HuH-7.5 (cell line): ENCODE measurements around the gene PRKRIP1.
"Not testable (repeated sequence)": the region's sequence is repeated elsewhere in the genome, so short reads cannot be mapped to it uniquely, and the experiment has no call there.

Source experiments
- DNase-seq: peaks from one replicate; pipeline ENCODE4 v3.0.0; 2011; ENCODE audit warnings: low spot score

Gene PRKRIP1

GRCh38 chr7:102431617-102432298, 35.6 kb downstream of the PRKRIP1 start:
- DNase-seq: no peak

GRCh38 chr7:102432442-102433218, 36.5 kb downstream of the PRKRIP1 start:
- no peak for DNase-seq

GRCh38 chr7:102433219-102434038, 37.3 kb downstream of the PRKRIP1 start, which contains the start of gene ORAI2:
Gene ORAI2, plus strand, starts transcription at chr7:102433575. Its CDS starts 5,382 bp downstream, at chr7:102438957.
- DNase-seq: peak; percentile 91

GRCh38 chr7:102434039-102434486, 37.9 kb downstream of the PRKRIP1 start:
- DNase-seq: no peak

- DNase-seq: no peak
These were observed 40.0 kb downstream of the PRKRIP1 start for GRCh38 chr7:102436118-102436517.

GRCh38 chr7:102439963-102440795, 44.0 kb downstream of the PRKRIP1 start:
- peak; percentile 53 for DNase-seq

- no peak for DNase-seq
These were observed 49.0 kb downstream of the PRKRIP1 start for GRCh38 chr7:102444961-102445673.

- DNase-seq: no peak
These were observed 49.5 kb downstream of the PRKRIP1 start for GRCh38 chr7:102445674-102446071.

GRCh38 chr7:102446387-102447156, 50.4 kb downstream of the PRKRIP1 start:
- DNase-seq: no peak

- no peak for DNase-seq
These were observed 51.1 kb downstream of the PRKRIP1 start for GRCh38 chr7:102447311-102447710.

- DNase-seq: no peak
These were observed 53.0 kb downstream of the PRKRIP1 start for GRCh38 chr7:102449136-102449535.

- no peak for DNase-seq
These were observed 54.1 kb downstream of the PRKRIP1 start for GRCh38 chr7:102450242-102450641.

GRCh38 chr7:102451371-102452054, 55.4 kb downstream of the PRKRIP1 start:
- no peak for DNase-seq

GRCh38 chr7:102452451-102452850, 56.3 kb downstream of the PRKRIP1 start:
- DNase-seq: no peak

GRCh38 chr7:102453319-102453718, 57.2 kb downstream of the PRKRIP1 start:
- no peak for DNase-seq

- no peak for DNase-seq
These were observed 58.3 kb downstream of the PRKRIP1 start for GRCh38 chr7:102454468-102454867.

- not testable (repeated sequence) for DNase-seq
These were observed 58.8 kb downstream of the PRKRIP1 start for GRCh38 chr7:102454932-102455331.

GRCh38 chr7:102455596-102455995, 59.4 kb downstream of the PRKRIP1 start:
- no peak for DNase-seq

- DNase-seq: no peak
These were observed 60.2 kb downstream of the PRKRIP1 start for GRCh38 chr7:102456327-102456726.
